Left lobe of liver (tissue), 2 donors: ENCODE results near the gene RAMAC. TPM values are rescaled to one million over a fixed set of nuclear protein-coding genes. Genes with fewer than 3 reads are reported as not detected.
"Not testable (repeated sequence)": the region's sequence is repeated elsewhere in the genome, so short reads cannot be mapped to it uniquely, and the experiment has no call there.

Experiments
- ATAC-seq: fragments of 200-7000 bp; cut with Tn5 transposase; one replicate; pipeline ENCODE4 v1.9.1; 2020; ENCODE audit warnings: mild to moderate bottlenecking, moderate library complexity
- DNase-seq: peaks from one replicate; pipeline ENCODE4 v3.0.0-alpha.2; 2020; ENCODE audit warnings: low spot score
- total RNA-seq: library from RNA; stranded (reverse); gene quantifications from one replicate; pipeline ENCODE4 v1.2.1, GENCODE V29; 2021
- donor health status: DM: no; HTN: no; CAD: no; lungs with moderate emphysema.
- donor health status: DM: no; HTN: yes; CAD: no.

Gene RAMAC
- total RNA-seq, 1 donor from 2014 or later = 9.6 TPM

GRCh38 chr15:82966671-82967071, 19.3 kb upstream of the RAMAC start:
- ATAC-seq = no peak

GRCh38 chr15:82968066-82968465, 17.9 kb upstream of the RAMAC start:
- ATAC-seq = no peak

More at GRCh38 chr15:82966671-82967071, 19.3 kb upstream of the RAMAC start:
- DNase-seq = no peak

DNA sequence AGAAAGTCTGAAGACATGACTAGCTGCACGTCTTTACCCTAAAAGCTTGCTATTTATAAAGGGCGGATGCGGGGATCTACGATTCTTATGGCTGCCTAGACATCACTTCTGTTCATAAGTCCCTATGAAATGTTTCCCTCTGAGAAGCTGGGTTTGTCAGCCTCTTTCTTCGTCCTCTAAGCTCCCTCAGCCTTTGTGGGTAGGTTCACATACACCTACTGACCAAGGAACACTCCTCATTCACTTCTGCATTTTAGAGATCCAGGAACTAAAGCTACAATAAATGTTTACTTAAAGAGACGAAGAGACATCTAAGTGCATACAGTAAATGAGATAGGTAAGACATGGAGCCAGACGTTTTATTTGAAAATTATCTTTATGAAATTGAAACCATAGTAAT, 16.7 kb upstream of the RAMAC start:
- no peak for DNase-seq
- no peak for ATAC-seq

More at GRCh38 chr15:82968066-82968465, 17.9 kb upstream of the RAMAC start:
- DNase-seq = no peak

DNA sequence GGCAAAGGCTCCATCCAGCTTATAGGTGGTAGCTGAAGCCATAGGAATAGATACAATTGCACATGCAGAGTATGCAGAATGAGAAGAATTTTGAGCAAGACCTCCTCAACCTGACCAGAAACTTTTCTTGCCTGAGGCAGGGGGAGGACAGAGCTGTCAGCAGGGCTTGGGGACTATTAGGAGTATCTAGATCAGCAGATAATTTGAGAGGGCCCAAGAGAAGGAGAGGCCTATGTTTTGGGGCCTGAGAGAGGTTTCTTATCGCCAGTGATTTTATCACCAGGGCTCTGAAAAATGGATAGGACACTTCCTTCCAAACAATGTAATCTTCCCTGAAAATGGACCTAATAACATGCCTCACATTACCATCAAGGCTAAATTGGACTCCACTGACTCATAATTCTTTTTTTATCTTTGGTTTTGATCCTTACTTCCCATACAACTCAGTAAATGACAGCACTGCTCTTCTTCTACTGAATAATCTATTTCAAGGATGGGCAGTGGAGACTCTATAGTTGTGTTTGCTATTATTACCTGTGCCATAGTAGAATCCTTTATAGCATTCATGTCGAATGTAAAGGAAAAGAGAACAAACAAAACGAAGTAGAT, 15.8 kb upstream of the RAMAC start:
- DNase-seq (no peak), ATAC-seq (no peak)

- ATAC-seq = peak; percentile 86
- peak; percentile 80 for DNase-seq
Measured at GRCh38 chr15:82970696-82971095, 15.3 kb upstream of the RAMAC start.

- peak; percentile 88 for ATAC-seq
- peak; percentile 56 for DNase-seq
Measured at GRCh38 chr15:82971218-82971984, 14.6 kb upstream of the RAMAC start.

DNA sequence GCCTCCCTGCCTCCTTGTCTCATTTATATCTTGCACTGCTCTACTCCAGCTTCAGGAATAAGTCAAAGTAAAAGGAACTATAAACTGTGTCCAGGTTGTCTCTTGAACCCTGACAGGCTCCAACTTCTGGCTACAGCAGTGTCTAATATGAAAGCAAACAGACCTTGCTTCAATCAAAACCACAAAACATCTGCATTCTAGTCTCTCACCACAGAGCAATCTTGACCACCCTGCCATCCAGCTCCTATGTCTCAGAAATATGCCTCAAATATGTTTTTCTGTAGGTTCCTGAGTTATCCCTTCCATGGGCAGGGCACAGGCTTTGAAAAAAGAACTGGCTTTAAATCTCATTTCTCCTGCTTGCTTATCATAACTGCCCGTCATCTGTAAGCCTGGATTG, 13.0 kb upstream of the RAMAC start:
- DNase-seq (no peak), ATAC-seq (no peak)

DNA sequence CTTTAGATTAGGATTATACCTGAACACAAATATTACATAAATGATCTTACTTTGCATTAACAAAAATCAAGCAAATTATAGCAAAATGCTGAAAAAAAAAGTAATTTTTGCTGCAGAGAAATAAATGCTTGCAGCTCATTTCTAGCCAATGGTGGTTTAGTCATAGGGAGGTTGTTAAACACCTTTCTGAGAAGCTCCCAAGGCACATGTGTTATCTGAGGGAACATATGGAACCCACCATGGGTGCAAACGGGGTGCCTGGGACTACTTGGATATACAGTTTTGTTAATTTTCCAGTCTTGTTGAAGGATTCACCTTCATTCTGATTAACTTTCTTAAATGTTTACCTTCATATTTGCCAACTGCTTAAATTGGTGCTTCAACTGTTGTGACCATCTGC, 8.9 kb upstream of the RAMAC start:
- no peak for DNase-seq
- no peak for ATAC-seq

- DNase-seq = no peak
- ATAC-seq = no peak
Measured at GRCh38 chr15:82978438-82978837, 7.6 kb upstream of the RAMAC start.

DNA sequence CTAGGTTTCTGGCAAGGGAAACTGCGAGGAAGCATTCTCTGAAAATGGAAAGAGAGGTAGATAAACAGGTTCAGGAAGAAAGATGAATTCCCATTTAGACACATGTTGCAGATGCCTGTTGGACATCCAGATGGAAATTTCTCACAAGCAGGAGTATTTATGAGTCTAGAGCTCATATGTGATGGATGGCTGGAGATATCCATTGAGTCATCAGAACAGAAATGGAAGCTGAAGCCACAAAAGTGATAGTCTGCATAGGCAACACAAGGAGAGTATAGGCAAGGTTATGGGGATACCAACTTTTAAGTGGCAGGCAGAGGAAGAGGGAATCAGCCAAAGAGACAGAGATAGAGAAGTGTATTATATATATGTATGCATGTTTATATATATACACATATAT, 6.3 kb upstream of the RAMAC start:
- no peak for DNase-seq
- no peak for ATAC-seq

DNA sequence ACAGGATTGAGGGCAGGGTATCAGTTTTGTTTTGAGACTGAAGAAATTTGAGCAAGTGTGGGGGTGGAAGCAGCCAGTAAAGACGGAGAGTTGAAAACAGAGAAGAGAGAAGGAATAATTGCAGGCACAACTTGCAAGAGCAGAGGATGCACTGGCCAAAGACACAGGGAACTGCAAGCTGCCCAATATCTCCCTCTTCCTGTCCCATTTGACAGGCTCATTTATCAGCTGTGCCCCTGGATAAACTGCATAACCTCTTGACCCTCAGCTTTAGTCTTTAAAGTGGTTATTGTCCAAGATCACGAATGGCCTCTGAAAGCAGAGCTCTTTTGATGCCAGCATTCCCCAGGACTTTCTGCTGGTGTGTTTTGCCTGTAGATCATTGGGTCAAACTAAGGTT, 5.0 kb upstream of the RAMAC start:
- ATAC-seq (no peak), DNase-seq (no peak)

GRCh38 chr15:82986442-82986780, 401 bp downstream of the RAMAC start:
- ATAC-seq (peak; percentile 27), DNase-seq (no peak)

GRCh38 chr15:82992436-82992998, 6.5 kb downstream of the RAMAC start:
- DNase-seq (no peak), ATAC-seq (no peak)

GRCh38 chr15:82993144-82993543, 7.1 kb downstream of the RAMAC start:
- ATAC-seq = no peak
- DNase-seq = no peak

DNA sequence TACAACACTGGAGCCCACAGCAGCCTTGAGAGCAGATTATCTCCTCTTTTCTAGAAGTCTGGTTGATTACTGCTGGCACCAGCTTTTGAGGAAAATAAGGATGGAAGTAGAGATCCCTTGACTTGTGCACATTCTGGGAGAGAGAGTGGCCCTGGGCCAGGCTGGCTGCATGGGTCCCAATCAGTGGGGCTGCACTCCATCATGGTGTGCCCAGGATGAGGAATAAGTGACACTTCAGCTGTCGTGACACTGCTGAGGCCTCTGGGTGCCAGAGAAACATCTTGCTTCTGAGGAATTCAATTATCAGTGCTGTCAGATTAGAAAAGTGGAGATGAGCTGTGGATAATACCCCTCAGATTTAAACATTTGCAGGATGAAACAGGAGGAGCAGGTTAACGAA, 9.1 kb downstream of the RAMAC start:
- ATAC-seq (no peak), DNase-seq (no peak)

- ATAC-seq (no peak), DNase-seq (no peak)
Measured at GRCh38 chr15:82995938-82996337, 9.9 kb downstream of the RAMAC start.

- DNase-seq = no peak
- ATAC-seq = no peak
Measured at GRCh38 chr15:82999426-82999825, 13.4 kb downstream of the RAMAC start.

DNA sequence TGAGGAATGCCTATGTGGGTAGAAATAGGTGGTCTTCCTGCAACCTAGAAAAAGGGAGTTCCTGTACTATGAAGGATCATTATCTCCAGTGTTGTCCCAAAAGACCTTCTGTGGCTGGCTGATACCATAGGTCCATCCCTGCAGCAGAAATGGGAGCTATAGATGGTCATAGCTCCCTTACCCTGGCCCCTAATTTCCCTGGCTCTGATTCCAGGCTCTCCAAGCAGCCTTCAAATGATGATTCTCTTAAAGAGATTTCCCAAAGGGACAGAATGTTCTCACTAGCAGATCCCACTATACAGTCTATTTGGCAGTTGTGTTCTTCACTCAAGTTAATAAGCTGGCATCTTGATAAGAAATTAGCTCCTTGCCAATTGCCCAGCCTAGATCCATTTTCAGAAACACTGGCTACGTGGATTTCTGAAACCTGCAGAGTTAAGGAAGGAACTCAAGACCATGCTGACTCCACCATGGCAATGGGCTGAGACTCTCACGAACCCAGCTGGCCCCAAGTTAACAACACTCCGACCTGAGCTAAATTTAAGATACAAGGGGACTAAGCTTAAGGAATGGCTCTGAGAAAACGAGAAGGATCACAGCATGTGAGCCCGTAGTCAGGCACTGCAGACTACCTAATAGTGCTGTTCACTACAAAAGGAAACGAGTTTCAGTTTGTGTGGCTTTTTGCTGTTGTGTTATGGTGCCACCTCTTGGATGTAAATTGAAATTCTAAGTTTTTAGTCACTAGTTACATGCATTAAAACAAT, 14.1 kb downstream of the RAMAC start:
- peak; percentile 98 for ATAC-seq
- no peak for DNase-seq

- ATAC-seq = peak; percentile 11
- DNase-seq = not testable (repeated sequence)
Measured at GRCh38 chr15:83000672-83001031, 14.6 kb downstream of the RAMAC start.

DNA sequence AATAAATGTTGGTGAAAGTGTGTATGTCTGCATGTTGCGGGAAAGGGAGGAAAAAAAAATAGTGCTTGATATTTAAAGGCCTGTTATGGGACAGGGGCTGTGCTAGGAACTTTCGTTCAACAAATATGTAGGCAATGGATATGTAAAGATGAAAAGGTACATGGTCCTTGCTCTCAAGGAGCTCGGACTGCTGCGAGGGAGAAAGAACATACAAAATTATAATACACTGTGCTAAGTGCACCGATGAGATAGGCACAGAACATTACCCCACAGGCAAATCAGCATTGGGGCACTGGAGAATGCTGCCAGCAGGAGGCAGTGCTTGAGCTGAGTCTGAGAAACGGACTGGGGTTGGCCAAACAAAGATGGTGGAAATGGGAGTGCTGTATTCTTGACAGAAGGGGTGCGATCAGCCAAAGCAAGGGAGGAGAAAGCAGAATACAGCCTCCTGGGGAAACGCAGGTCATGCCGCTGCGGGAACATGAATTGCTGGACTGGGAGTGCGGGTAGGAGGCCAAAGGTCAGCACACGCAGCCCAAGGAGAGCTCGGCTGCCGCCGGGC, 24.8 kb downstream of the RAMAC start:
- ATAC-seq (peak; percentile 80), DNase-seq (peak; percentile 74)
